Epithelial cell of esophagus (primary cell): Measurements from ENCODE around the gene MIA2.
"Not testable (repeated sequence)": the region's sequence is repeated elsewhere in the genome, so short reads cannot be mapped to it uniquely, and the experiment has no call there.

Source experiments
- DNase-seq: peaks from one replicate; pipeline ENCODE4 v3.0.0; 2010; ENCODE audit warnings: low read depth
- H3K4me3 ChIP-seq: 2 replicates; pipeline ENCODE4 v1.5.1; 2011; ENCODE audit warnings: mild to moderate bottlenecking, low read length, control low read depth
- CTCF ChIP-seq: IDR thresholded peaks from 2 replicates; pipeline ENCODE4 v1.5.1; 2011; ENCODE audit warnings: low read depth, mild to moderate bottlenecking, low read length, control low read depth, inconsistent platforms; ENCODE audit not compliant: insufficient read depth; ENCODE audit errors: missing control alignments

MIA2 gene

DNA sequence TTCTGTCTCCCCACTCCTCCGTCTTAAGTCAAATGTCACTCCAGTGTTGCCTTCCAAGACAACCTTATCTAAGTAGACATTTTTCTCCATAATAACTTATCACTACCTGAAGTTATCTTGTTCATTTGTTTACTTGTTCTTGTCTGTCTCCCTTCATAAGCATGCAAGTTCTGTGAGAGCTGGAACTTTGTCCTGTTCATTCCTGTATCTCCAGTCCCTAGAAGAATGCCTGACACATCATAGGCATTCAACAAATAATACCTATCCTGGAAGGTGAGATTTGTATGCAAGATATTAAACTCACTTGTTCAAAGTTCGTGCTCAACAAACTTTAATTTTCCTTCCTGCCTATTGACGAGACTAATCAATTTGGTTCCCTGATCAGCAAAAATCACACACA is 5.7 kb upstream of the MIA2 start:
- H3K4me3 ChIP-seq, result no peak overlapping the region
- TF ChIP-seq CTCF, result no peak

DNA sequence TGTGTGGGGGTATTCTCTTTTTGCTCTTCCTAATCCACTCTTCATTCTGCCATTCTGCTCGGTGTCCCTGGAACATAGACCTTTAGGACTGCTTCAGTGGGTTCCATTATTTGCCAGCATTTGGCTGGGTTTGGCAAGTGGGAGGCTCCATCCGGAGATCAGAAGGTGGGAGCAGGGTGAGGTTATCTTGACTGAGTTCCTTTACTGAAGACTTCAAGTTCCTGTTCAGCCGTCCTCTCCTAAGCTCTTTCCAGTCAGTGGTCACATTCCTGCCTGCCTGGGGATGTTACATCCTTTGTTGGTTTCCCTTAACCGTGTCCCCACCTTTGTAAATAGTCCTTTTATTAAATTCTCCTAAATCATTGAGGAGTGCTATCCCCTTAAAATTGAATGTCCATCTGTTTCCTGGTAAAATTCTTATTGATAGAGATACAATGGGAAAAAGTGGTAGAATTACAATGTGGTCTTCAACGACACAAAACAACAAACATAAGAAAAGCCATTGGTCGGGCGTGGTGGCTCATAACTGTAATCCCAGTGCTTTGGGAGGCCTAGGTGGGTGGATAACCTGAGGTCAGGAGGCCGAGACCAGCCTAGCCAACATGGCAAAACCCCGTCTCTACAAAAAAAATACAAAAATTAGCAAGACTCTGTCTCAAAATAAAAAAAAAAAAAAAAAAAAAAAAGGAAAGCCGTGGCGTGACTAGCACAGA is 5.0 kb upstream of the MIA2 start:
- no peak for DNase-seq
- no peak overlapping the region for H3K4me3 ChIP-seq
- no peak for TF ChIP-seq CTCF

More for the DNA sequence above, 5.7 kb upstream of the MIA2 start:
- DNase-seq, result no peak

- peak; percentile 65 for DNase-seq
- no peak overlapping the region for H3K4me3 ChIP-seq
- TF ChIP-seq CTCF, result no peak
Observed at GRCh38 chr14:39229222-39229543, 4.5 kb upstream of the MIA2 start.

DNA sequence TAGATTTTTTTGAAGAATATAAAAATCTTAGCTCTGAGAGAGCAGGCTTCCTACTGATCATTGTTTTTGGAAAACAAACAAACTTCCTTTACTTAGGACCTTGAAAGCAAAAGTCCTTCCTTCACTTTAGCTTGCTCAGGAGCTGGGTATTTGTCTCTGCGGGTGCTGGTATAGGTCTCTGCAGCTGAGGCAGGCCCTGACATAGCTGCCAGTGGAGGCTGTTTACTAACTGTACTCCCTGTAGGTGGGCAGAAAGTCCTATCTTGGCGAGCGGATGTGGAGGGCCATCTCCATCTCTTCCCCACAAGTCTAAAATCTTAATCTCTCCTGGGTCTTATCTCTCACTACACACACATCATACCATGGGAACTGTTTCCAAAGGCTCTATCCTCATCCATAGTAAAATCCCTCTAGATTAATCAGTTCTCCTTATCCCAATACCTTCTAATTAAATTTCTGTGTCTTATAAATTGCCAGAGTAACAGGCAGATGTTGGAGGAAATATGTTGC is 4.1 kb upstream of the MIA2 start:
- no peak overlapping the region for H3K4me3 ChIP-seq
- no peak for DNase-seq
- TF ChIP-seq CTCF, result no peak

DNA sequence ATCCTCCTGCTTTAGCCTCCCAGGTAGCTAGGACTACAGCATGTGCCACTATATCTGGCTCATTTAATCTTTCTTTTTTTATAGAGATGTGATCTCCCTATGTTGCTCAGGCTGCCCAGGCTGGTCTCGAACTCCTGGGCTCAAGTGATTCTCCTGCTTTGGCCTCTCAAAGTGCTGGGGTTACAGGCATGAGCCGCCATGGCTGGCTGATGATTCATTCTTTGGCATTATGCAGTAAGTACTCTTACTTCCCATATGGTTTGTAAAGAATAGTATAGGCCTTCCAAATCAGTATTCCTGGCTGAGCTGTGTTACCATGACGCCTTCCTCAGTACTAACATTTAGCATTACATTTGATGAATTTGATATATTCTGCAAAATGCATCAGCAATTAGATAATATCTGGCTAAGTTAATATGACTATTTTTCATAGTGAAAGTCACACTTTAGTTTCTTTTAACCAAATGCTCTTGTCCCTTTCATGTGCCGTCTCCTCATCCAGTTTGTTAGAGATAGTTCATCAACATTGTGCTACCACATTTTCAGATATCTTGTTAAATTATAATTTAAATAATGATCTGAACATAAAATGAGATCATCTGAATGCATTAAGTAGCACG is 3.2 kb upstream of the MIA2 start:
- no peak overlapping the region for H3K4me3 ChIP-seq
- no peak for TF ChIP-seq CTCF

GRCh38 chr14:39231751-39232553 is 1.8 kb upstream of the MIA2 start:
- TF ChIP-seq CTCF, result peak; percentile 24
- H3K4me3 ChIP-seq, result not testable (repeated sequence)
- peak; percentile 54 for DNase-seq

More for the DNA sequence above, 3.2 kb upstream of the MIA2 start:
- DNase-seq, result peak; percentile 39
